K562 (cell line): Measurements from ENCODE around the gene UHRF1. TPM values are rescaled to one million over a fixed set of nuclear protein-coding genes. Genes with fewer than 3 reads are reported as not detected.

Source experiments
- ATAC-seq: fragments of 200-7000 bp; cut with Tn5 transposase; 3 replicates; pipeline ENCODE4 v1.9.1; 2020; ENCODE audit warnings: moderate library complexity
- BruUV-seq: library from RNA; stranded (reverse); fragments of 400-500 nt; replicated peaks from 2 replicates; lab custom pipeline; 2021; lab: Mats Ljungman, UMichigan
- CTCF ChIA-PET: fragments of 300-600 bp; formaldehyde crosslinking; extraction: SDS; loops from one replicate; lab custom pipeline; 2021; ENCODE audit warnings: low intra/inter-chr PET ratio; lab: Yijun Ruan, JAX
- POLR2A ChIA-PET: fragments of 300-600, 350-650 bp; sonication (Branson Sonifier 250); formaldehyde crosslinking; extraction: SDS; loops from one replicate; lab custom pipeline; 2021; ENCODE audit warnings: antibody characterized with exemption, inconsistent platforms; lab: Yijun Ruan, JAX
- DNase-seq, 4 experiments: peaks; one replicate each; pipeline versions ENCODE4 v3.0.0 to v3.0.0-alpha.2; 2011 to 2018; ENCODE audit warnings: low spot score in 3 of 4, mixed read lengths in 3 of 4; ENCODE audit errors: extremely low read depth in 1 of 4
- FAIRE-seq: peaks from 2 replicates; lab custom pipeline; 2011; peaks lifted over from hg19 to GRCh38; lab: Jason Lieb, UNC
- H2AFZ ChIP-seq: 2 replicates; pipeline ENCODE4 v1.6.0; 2011; ENCODE audit warnings: low read depth, low read length, control low read depth, inconsistent platforms
- H3K27ac ChIP-seq: fragments of 200-600 bp; 3 replicates; pipeline ENCODE4 v1.8.0; 2011; ENCODE audit warnings: low read depth, mild to moderate bottlenecking, control low read depth, inconsistent platforms, low read length, moderate library complexity, mixed read lengths; ENCODE audit errors: extremely low read depth
- H3K27me3 ChIP-seq, 2 experiments: fragments of 300-600 bp in 1 of 2; 2 replicates in 1 of 2; 3 replicates in 1 of 2; pipeline versions ENCODE4 v1.6.0 to v1.8.0; 2011; ENCODE audit warnings: inconsistent platforms in 2 of 2, low read length in 2 of 2, mild to moderate bottlenecking in 1 of 2, mixed read lengths in 1 of 2, moderate library complexity in 1 of 2; ENCODE audit not compliant: control insufficient read depth in 2 of 2, insufficient read depth in 2 of 2
- H3K36me3 ChIP-seq: fragments of 300-600 bp; 3 replicates; pipeline ENCODE4 v1.8.0; 2011; ENCODE audit warnings: mild to moderate bottlenecking, low read length, inconsistent platforms; ENCODE audit not compliant: control insufficient read depth, insufficient read depth
- H3K4me1 ChIP-seq, 2 experiments: fragments of 200-600 bp in 1 of 2; replicated peaks in 1 of 2; 2 replicates in 1 of 2; 3 replicates in 1 of 2; pipeline versions ENCODE4 v1.5.1 to v1.8.0; 2011; ENCODE audit warnings: inconsistent platforms in 2 of 2, low read length in 2 of 2, mild to moderate bottlenecking in 1 of 2, mixed read lengths in 1 of 2, moderate library complexity in 1 of 2; ENCODE audit not compliant: control insufficient read depth in 2 of 2, insufficient read depth in 2 of 2
- H3K4me2 ChIP-seq: 2 replicates; pipeline ENCODE4 v1.6.1; 2011; ENCODE audit warnings: low read length, control low read depth, inconsistent platforms, mixed read lengths; ENCODE audit not compliant: insufficient read depth
- H3K4me3 ChIP-seq: fragments of 200-600 bp; sonication (generic), shearing (Covaris generic); 2 replicates; pipeline ENCODE4 v1.5.1; 2016; ENCODE audit warnings: control low read depth, inconsistent platforms
- H3K79me2 ChIP-seq: fragments of 200-600 bp; 3 replicates; pipeline ENCODE4 v1.8.0; 2011; ENCODE audit warnings: low read length, inconsistent platforms; ENCODE audit not compliant: control insufficient read depth, insufficient read depth
- H3K9ac ChIP-seq, 2 experiments: 2 replicates each; pipeline versions ENCODE4 v1.6.0 to v1.6.1; 2011; ENCODE audit warnings: low read depth in 2 of 2, low read length in 2 of 2, control low read depth in 1 of 2, inconsistent platforms in 1 of 2, mild to moderate bottlenecking in 1 of 2, mixed read lengths in 1 of 2; ENCODE audit not compliant: insufficient read depth in 1 of 2
- H3K9me1 ChIP-seq: one replicate; pipeline ENCODE4 v1.6.0; 2011; ENCODE audit warnings: inconsistent platforms, mild to moderate bottlenecking, low read length, moderate library complexity; ENCODE audit not compliant: control insufficient read depth, insufficient read depth
- H3K9me3 ChIP-seq: replicated peaks from 2 replicates; pipeline ENCODE4 v1.5.1; 2011; ENCODE audit warnings: low read depth, low read length, inconsistent platforms; ENCODE audit not compliant: control insufficient read depth, insufficient read depth
- H4K20me1 ChIP-seq: replicated peaks from 2 replicates; pipeline ENCODE4 v1.6.1; 2011; ENCODE audit warnings: low read length, inconsistent platforms, mixed read lengths; ENCODE audit not compliant: control insufficient read depth, insufficient read depth
- KDM1A ChIP-seq, 2 experiments: fragments of 450-650 bp; IDR thresholded peaks; 2 replicates each; pipeline ENCODE4 v1.6.1; 2016; ENCODE audit warnings: mild to moderate bottlenecking in 2 of 2
- MCM5 ChIP-seq: fragments of 450-650 bp; IDR thresholded peaks from 2 replicates; pipeline ENCODE4 v1.6.1; 2016; ENCODE audit warnings: low read depth
- NFIC ChIP-seq: fragments of 450-650 bp; IDR thresholded peaks from 2 replicates; pipeline ENCODE4 v1.6.1; 2017; ENCODE audit warnings: mild to moderate bottlenecking, inconsistent platforms
- ZNF644 ChIP-seq: fragments of 200-800 bp; sonication (Bioruptor generic); IDR thresholded peaks from 2 replicates; pipeline ENCODE4 v1.6.1; 2016; ENCODE audit warnings: low read depth, missing genetic modification characterization, missing compliant biosample characterization
- WGBS: fragments of 100-300 bp; shearing (Covaris generic); methylation state at CpG from one replicate; pipeline ENCODE4 v1.1.6; 2016; ENCODE audit warnings: low coverage, mixed read lengths; ENCODE audit not compliant: insufficient coverage; ENCODE audit errors: missing lambda C conversion rate; 5-methylcytosine and 5-hydroxymethylcytosine counted together
- in situ Hi-C: fragments of 300-500 bp; cut with MboI; formaldehyde crosslinking; loops from 4 replicates; pipeline ENCODE4 v1.15.0; 2018; ENCODE audit warnings: inconsistent platforms, mixed read lengths
- intact Hi-C: fragments of 100-400 bp; cut with micrococcal nuclease; formaldehyde crosslinking; loops from 2 replicates; pipeline ENCODE4 v1.14.2; 2022
- polyA plus RNA-seq, 8 experiments: library from polyadenylated mRNA; depleted of rRNA in 4 of 8; stranded (reverse) in 5 of 8; unstranded in 3 of 8; fragments of >200 nt; fragmentation: Nextera tagmentation in 2 of 8; fragmentation: Illumina TruSeq in 1 of 8; extraction: Ambion mirVana in 2 of 8; extraction: Trizol in 1 of 8; gene quantifications; 2 replicates each; pipeline versions ENCODE4 v1.2.1 to v1.2.3, GENCODE V29; 2011 to 2014; ENCODE audit warnings: inconsistent platforms in 1 of 8, missing spikeins in 1 of 8
- total RNA-seq, 7 experiments: library from RNA; depleted of rRNA in 6 of 7; stranded (reverse); fragments of >200 nt in 6 of 7; fragmentation: Illumina TruSeq in 2 of 7; extraction: Trizol in 2 of 7; gene quantifications; 2 replicates each; pipeline versions ENCODE4 v1.2.1 to v1.2.3, GENCODE V29; 2011 to 2021; ENCODE audit warnings: low replicate concordance in 1 of 7
- TF ChIP-seq, protein P1 (sequence below), 2 experiments: fragments of 150-350 bp in 1 of 2; IDR thresholded peaks; 2 replicates each; pipeline ENCODE4 v1.6.1; 2012 to 2016; ENCODE audit warnings: low read depth in 2 of 2, low read length in 2 of 2, mild to moderate bottlenecking in 1 of 2, moderate library complexity in 1 of 2
- TF ChIP-seq, protein P2 (sequence below): sonication (generic); formaldehyde crosslinking; IDR thresholded peaks from 2 replicates; pipeline ENCODE4 v1.8.1; 2023; ENCODE audit warnings: mild to moderate bottlenecking, missing genetic modification reagents
- TF ChIP-seq, protein P3 (sequence below): sonication (generic); formaldehyde crosslinking; IDR thresholded peaks from 2 replicates; pipeline ENCODE4 v1.8.1; 2023; ENCODE audit warnings: mild to moderate bottlenecking, missing genetic modification reagents

Gene UHRF1
- total and polyA plus RNA-seq, 9 of the 15 experiments (the other 6 are each of a cell fraction or from before 2014, with no cell fraction given) = 6.0 to 101 (median 30.9) TPM

DNA sequence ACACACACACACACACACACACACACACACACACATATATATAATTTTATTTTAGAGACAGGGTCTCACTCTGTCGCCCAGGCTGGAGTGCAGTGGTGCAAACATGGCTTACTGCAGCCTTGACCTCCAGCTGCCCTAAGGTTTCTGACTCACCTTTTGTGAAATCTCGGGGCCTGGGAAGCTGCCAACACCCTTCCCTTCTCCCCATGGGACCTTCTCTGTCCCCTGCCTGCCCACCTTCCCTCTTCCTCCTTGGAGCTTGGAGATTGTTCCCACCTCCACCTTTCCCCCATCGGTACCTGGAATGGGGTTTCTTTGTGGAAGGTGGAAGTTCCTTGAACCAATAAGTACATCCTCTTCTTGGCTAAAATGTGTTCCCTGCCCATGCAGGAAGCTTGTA, 12.9 kb upstream of the UHRF1 start:
- H3K27me3 ChIP-seq = peaks cover 1 to 3% of the 10 kb centered on the region in 2 experiments; a peak in 3 of 5 replicates
- H3K27ac ChIP-seq = no peak overlapping the region
- TF ChIP-seq NFIC (peak; percentile 40; the same call in 1 of the 2 replicates), ZNF644 (tag) (no peak), KDM1A (IDR thresholded peaks at IDR 0.05) (no peak), MCM5 (no peak)
- TF ChIP-seq, protein P1, sequence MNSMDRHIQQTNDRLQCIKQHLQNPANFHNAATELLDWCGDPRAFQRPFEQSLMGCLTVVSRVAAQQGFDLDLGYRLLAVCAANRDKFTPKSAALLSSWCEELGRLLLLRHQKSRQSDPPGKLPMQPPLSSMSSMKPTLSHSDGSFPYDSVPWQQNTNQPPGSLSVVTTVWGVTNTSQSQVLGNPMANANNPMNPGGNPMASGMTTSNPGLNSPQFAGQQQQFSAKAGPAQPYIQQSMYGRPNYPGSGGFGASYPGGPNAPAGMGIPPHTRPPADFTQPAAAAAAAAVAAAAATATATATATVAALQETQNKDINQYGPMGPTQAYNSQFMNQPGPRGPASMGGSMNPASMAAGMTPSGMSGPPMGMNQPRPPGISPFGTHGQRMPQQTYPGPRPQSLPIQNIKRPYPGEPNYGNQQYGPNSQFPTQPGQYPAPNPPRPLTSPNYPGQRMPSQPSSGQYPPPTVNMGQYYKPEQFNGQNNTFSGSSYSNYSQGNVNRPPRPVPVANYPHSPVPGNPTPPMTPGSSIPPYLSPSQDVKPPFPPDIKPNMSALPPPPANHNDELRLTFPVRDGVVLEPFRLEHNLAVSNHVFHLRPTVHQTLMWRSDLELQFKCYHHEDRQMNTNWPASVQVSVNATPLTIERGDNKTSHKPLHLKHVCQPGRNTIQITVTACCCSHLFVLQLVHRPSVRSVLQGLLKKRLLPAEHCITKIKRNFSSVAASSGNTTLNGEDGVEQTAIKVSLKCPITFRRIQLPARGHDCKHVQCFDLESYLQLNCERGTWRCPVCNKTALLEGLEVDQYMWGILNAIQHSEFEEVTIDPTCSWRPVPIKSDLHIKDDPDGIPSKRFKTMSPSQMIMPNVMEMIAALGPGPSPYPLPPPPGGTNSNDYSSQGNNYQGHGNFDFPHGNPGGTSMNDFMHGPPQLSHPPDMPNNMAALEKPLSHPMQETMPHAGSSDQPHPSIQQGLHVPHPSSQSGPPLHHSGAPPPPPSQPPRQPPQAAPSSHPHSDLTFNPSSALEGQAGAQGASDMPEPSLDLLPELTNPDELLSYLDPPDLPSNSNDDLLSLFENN (IDR thresholded peaks at IDR 0.05; ENCODE audit: low read depth in 2 of 2, low read length in 2 of 2) = no peak
- TF ChIP-seq, protein P2, sequence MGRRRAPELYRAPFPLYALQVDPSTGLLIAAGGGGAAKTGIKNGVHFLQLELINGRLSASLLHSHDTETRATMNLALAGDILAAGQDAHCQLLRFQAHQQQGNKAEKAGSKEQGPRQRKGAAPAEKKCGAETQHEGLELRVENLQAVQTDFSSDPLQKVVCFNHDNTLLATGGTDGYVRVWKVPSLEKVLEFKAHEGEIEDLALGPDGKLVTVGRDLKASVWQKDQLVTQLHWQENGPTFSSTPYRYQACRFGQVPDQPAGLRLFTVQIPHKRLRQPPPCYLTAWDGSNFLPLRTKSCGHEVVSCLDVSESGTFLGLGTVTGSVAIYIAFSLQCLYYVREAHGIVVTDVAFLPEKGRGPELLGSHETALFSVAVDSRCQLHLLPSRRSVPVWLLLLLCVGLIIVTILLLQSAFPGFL = no peak
- TF ChIP-seq, protein P3, sequence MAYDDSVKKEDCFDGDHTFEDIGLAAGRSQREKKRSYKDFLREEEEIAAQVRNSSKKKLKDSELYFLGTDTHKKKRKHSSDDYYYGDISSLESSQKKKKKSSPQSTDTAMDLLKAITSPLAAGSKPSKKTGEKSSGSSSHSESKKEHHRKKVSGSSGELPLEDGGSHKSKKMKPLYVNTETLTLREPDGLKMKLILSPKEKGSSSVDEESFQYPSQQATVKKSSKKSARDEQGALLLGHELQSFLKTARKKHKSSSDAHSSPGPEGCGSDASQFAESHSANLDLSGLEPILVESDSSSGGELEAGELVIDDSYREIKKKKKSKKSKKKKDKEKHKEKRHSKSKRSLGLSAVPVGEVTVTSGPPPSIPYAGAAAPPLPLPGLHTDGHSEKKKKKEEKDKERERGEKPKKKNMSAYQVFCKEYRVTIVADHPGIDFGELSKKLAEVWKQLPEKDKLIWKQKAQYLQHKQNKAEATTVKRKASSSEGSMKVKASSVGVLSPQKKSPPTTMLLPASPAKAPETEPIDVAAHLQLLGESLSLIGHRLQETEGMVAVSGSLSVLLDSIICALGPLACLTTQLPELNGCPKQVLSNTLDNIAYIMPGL (CRISPR knock-in tag) = no peak
- ATAC-seq (no peak), DNase-seq (no peak), FAIRE-seq (no peak)
- no peaks in the 10 kb centered on the region for H4K20me1 ChIP-seq
- in situ Hi-C loops (no loop called here), intact Hi-C loops (no loop called here)
- H3K9me3 ChIP-seq = no peaks in the 10 kb centered on the region
- no peak overlapping the region for H3K4me2 ChIP-seq
- no peak overlapping the region for H3K4me3 ChIP-seq
- H3K4me1 ChIP-seq = no peaks in the 10 kb centered on the region; a peak in 1 of 5 replicates
- no peaks in the 10 kb centered on the region for H3K79me2 ChIP-seq
- H3K36me3 ChIP-seq = no peaks in the 10 kb centered on the region
- no TSS peak for BruUV-seq
- 31% methylated on average over 3 of the region's 3 CpGs for WGBS
- CTCF ChIA-PET = no interaction called here
- POLR2A ChIA-PET = interaction anchor here (0.6 kb wide), 1 partner anchor 51 kb away, joined by 4 read pairs; no protein-coding TSS in a partner anchor
- H3K9ac ChIP-seq = no peak overlapping the region
- no peaks in the 10 kb centered on the region for H3K9me1 ChIP-seq
- H2AFZ ChIP-seq = no peak overlapping the region
